K562 (cell line): Measurements from ENCODE around the gene ASPRV1. TPM values are rescaled to one million over a fixed set of nuclear protein-coding genes. Genes with fewer than 3 reads are reported as not detected.
A peak's percentile ranks its signal among the peaks of the same experiment; 100 is the strongest.

Experiments used
- ATAC-seq: fragments of 200-7000 bp; cut with Tn5 transposase; 3 replicates; pipeline ENCODE4 v1.9.1; 2020; ENCODE audit warnings: moderate library complexity
- BruUV-seq: library from RNA; stranded (reverse); fragments of 400-500 nt; replicated peaks from 2 replicates; lab custom pipeline; 2021; lab: Mats Ljungman, UMichigan
- CTCF ChIA-PET: fragments of 300-600 bp; formaldehyde crosslinking; extraction: SDS; loops from one replicate; lab custom pipeline; 2021; ENCODE audit warnings: low intra/inter-chr PET ratio; lab: Yijun Ruan, JAX
- POLR2A ChIA-PET: fragments of 300-600, 350-650 bp; sonication (Branson Sonifier 250); formaldehyde crosslinking; extraction: SDS; loops from one replicate; lab custom pipeline; 2021; ENCODE audit warnings: antibody characterized with exemption, inconsistent platforms; lab: Yijun Ruan, JAX
- DNase-seq, 4 experiments: peaks; one replicate each; pipeline versions ENCODE4 v3.0.0 to v3.0.0-alpha.2; 2011 to 2018; ENCODE audit warnings: low spot score in 3 of 4, mixed read lengths in 3 of 4; ENCODE audit errors: extremely low read depth in 1 of 4
- FAIRE-seq: peaks from 2 replicates; lab custom pipeline; 2011; peaks lifted over from hg19 to GRCh38; lab: Jason Lieb, UNC
- H2AFZ ChIP-seq: 2 replicates; pipeline ENCODE4 v1.6.0; 2011; ENCODE audit warnings: low read depth, low read length, control low read depth, inconsistent platforms
- H3K27ac ChIP-seq: fragments of 200-600 bp; 3 replicates; pipeline ENCODE4 v1.8.0; 2011; ENCODE audit warnings: low read depth, mild to moderate bottlenecking, control low read depth, inconsistent platforms, low read length, moderate library complexity, mixed read lengths; ENCODE audit errors: extremely low read depth
- H3K27me3 ChIP-seq, 2 experiments: fragments of 300-600 bp in 1 of 2; 2 replicates in 1 of 2; 3 replicates in 1 of 2; pipeline versions ENCODE4 v1.6.0 to v1.8.0; 2011; ENCODE audit warnings: inconsistent platforms in 2 of 2, low read length in 2 of 2, mild to moderate bottlenecking in 1 of 2, mixed read lengths in 1 of 2, moderate library complexity in 1 of 2; ENCODE audit not compliant: control insufficient read depth in 2 of 2, insufficient read depth in 2 of 2
- H3K36me3 ChIP-seq: fragments of 300-600 bp; 3 replicates; pipeline ENCODE4 v1.8.0; 2011; ENCODE audit warnings: mild to moderate bottlenecking, low read length, inconsistent platforms; ENCODE audit not compliant: control insufficient read depth, insufficient read depth
- H3K4me1 ChIP-seq, 2 experiments: fragments of 200-600 bp in 1 of 2; replicated peaks in 1 of 2; 2 replicates in 1 of 2; 3 replicates in 1 of 2; pipeline versions ENCODE4 v1.5.1 to v1.8.0; 2011; ENCODE audit warnings: inconsistent platforms in 2 of 2, low read length in 2 of 2, mild to moderate bottlenecking in 1 of 2, mixed read lengths in 1 of 2, moderate library complexity in 1 of 2; ENCODE audit not compliant: control insufficient read depth in 2 of 2, insufficient read depth in 2 of 2
- H3K4me2 ChIP-seq: 2 replicates; pipeline ENCODE4 v1.6.1; 2011; ENCODE audit warnings: low read length, control low read depth, inconsistent platforms, mixed read lengths; ENCODE audit not compliant: insufficient read depth
- H3K4me3 ChIP-seq: fragments of 200-600 bp; sonication (generic), shearing (Covaris generic); 2 replicates; pipeline ENCODE4 v1.5.1; 2016; ENCODE audit warnings: control low read depth, inconsistent platforms
- H3K79me2 ChIP-seq: fragments of 200-600 bp; 3 replicates; pipeline ENCODE4 v1.8.0; 2011; ENCODE audit warnings: low read length, inconsistent platforms; ENCODE audit not compliant: control insufficient read depth, insufficient read depth
- H3K9ac ChIP-seq, 2 experiments: 2 replicates each; pipeline versions ENCODE4 v1.6.0 to v1.6.1; 2011; ENCODE audit warnings: low read depth in 2 of 2, low read length in 2 of 2, control low read depth in 1 of 2, inconsistent platforms in 1 of 2, mild to moderate bottlenecking in 1 of 2, mixed read lengths in 1 of 2; ENCODE audit not compliant: insufficient read depth in 1 of 2
- H3K9me1 ChIP-seq: one replicate; pipeline ENCODE4 v1.6.0; 2011; ENCODE audit warnings: inconsistent platforms, mild to moderate bottlenecking, low read length, moderate library complexity; ENCODE audit not compliant: control insufficient read depth, insufficient read depth
- H3K9me3 ChIP-seq: replicated peaks from 2 replicates; pipeline ENCODE4 v1.5.1; 2011; ENCODE audit warnings: low read depth, low read length, inconsistent platforms; ENCODE audit not compliant: control insufficient read depth, insufficient read depth
- H4K20me1 ChIP-seq: replicated peaks from 2 replicates; pipeline ENCODE4 v1.6.1; 2011; ENCODE audit warnings: low read length, inconsistent platforms, mixed read lengths; ENCODE audit not compliant: control insufficient read depth, insufficient read depth
- CCAR2 ChIP-seq: fragments of 200-400 bp; formaldehyde crosslinking; IDR thresholded peaks from 2 replicates; pipeline ENCODE4 v1.6.1; 2017; ENCODE audit warnings: mild to moderate bottlenecking, low read depth, low read length
- ELF2 ChIP-seq: fragments of 250-450 bp; sonication (Bioruptor Pico); IDR thresholded peaks from 2 replicates; pipeline ENCODE4 v1.5.0; 2021; ENCODE audit warnings: mild to moderate bottlenecking
- ELK1 ChIP-seq: sonication (generic); formaldehyde crosslinking; IDR thresholded peaks from 2 replicates; pipeline ENCODE4 v1.8.1; 2022; ENCODE audit warnings: missing genetic modification reagents
- ESRRB ChIP-seq: fragments of 250-450 bp; sonication (Bioruptor Pico); IDR thresholded peaks from 2 replicates; pipeline ENCODE4 v1.5.0; 2020; ENCODE audit warnings: mild to moderate bottlenecking, moderate library complexity, borderline replicate concordance
- FOSL1 ChIP-seq: fragments of 200-800 bp; sonication (Bioruptor generic); conservative IDR thresholded peaks from 2 replicates; pipeline ENCODE4 v1.6.1; 2016; ENCODE audit warnings: missing genetic modification characterization, missing compliant biosample characterization
- HDGF ChIP-seq: fragments of 450-650 bp; IDR thresholded peaks from 2 replicates; pipeline ENCODE4 v1.6.1; 2016
- KLF10 ChIP-seq: fragments of 250-450 bp; sonication (Bioruptor Pico); IDR thresholded peaks from 2 replicates; pipeline ENCODE4 v1.6.1; 2021; ENCODE audit warnings: matching md5 sums
- MCM3 ChIP-seq: fragments of 450-650 bp; IDR thresholded peaks from 2 replicates; pipeline ENCODE4 v1.6.1; 2016
- NONO ChIP-seq, 2 experiments: fragments of 200-400 bp in 1 of 2; fragments of 450-650 bp in 1 of 2; formaldehyde crosslinking in 1 of 2; IDR thresholded peaks; 2 replicates each; pipeline ENCODE4 v1.6.1; 2017; ENCODE audit warnings: low read depth in 2 of 2, mild to moderate bottlenecking in 2 of 2, moderate library complexity in 2 of 2, low read length in 1 of 2
- PYGO2 ChIP-seq: fragments of 450-650 bp; IDR thresholded peaks from 2 replicates; pipeline ENCODE4 v1.6.1; 2016; ENCODE audit warnings: mild to moderate bottlenecking, missing genetic modification characterization, moderate library complexity, missing compliant biosample characterization
- RAD21 ChIP-seq, 2 experiments: fragments of 250-450 bp in 1 of 2; fragments of 450-650 bp in 1 of 2; sonication (Bioruptor Pico) in 1 of 2; formaldehyde crosslinking in 1 of 2; IDR thresholded peaks in 1 of 2; conservative IDR thresholded peaks in 1 of 2; 2 replicates each; pipeline versions ENCODE4 v1.4.0 to v1.8.0; 2020 to 2022; ENCODE audit warnings: mild to moderate bottlenecking in 2 of 2, moderate library complexity in 1 of 2
- RBM14 ChIP-seq: fragments of 200-400 bp; formaldehyde crosslinking; IDR thresholded peaks from 2 replicates; pipeline ENCODE4 v1.6.1; 2018; ENCODE audit warnings: low read depth, mild to moderate bottlenecking, low read length, moderate library complexity, borderline replicate concordance; ENCODE audit not compliant: insufficient read depth
- RBM39 ChIP-seq: fragments of 200-400 bp; formaldehyde crosslinking; optimal IDR thresholded peaks from 2 replicates; pipeline ENCODE3; 2018; ENCODE audit warnings: low read depth, low read length
- TCF15 ChIP-seq: fragments of 250-450 bp; sonication (Bioruptor Pico); IDR thresholded peaks from 2 replicates; pipeline ENCODE4 v1.8.0; 2022; ENCODE audit warnings: moderate library complexity, mild to moderate bottlenecking, inconsistent platforms
- YBX1 ChIP-seq: fragments of 450-650 bp; IDR thresholded peaks from 2 replicates; pipeline ENCODE4 v1.7.1; 2016; ENCODE audit warnings: mild to moderate bottlenecking
- ZNF551 ChIP-seq: fragments of 250-450 bp; sonication (Bioruptor Pico); IDR thresholded peaks from 2 replicates; pipeline ENCODE4 v1.5.0; 2021; ENCODE audit warnings: mild to moderate bottlenecking, moderate library complexity
- ZNF699 ChIP-seq: fragments of 250-450 bp; sonication (Bioruptor Pico); IDR thresholded peaks from 2 replicates; pipeline ENCODE4 v1.8.0; 2021; ENCODE audit warnings: mild to moderate bottlenecking, moderate library complexity; ENCODE audit not compliant: insufficient replicate concordance
- ZNF77 ChIP-seq: fragments of 250-450 bp; sonication (Bioruptor Pico); IDR thresholded peaks from 2 replicates; pipeline ENCODE4 v1.5.0; 2020
- WGBS: fragments of 100-300 bp; shearing (Covaris generic); methylation state at CpG from one replicate; pipeline ENCODE4 v1.1.6; 2016; ENCODE audit warnings: low coverage, mixed read lengths; ENCODE audit not compliant: insufficient coverage; ENCODE audit errors: missing lambda C conversion rate; 5-methylcytosine and 5-hydroxymethylcytosine counted together
- in situ Hi-C: fragments of 300-500 bp; cut with MboI; formaldehyde crosslinking; loops from 4 replicates; pipeline ENCODE4 v1.15.0; 2018; ENCODE audit warnings: inconsistent platforms, mixed read lengths
- intact Hi-C: fragments of 100-400 bp; cut with micrococcal nuclease; formaldehyde crosslinking; loops from 2 replicates; pipeline ENCODE4 v1.14.2; 2022
- polyA plus RNA-seq, 8 experiments: library from polyadenylated mRNA; depleted of rRNA in 4 of 8; stranded (reverse) in 5 of 8; unstranded in 3 of 8; fragments of >200 nt; fragmentation: Nextera tagmentation in 2 of 8; fragmentation: Illumina TruSeq in 1 of 8; extraction: Ambion mirVana in 2 of 8; extraction: Trizol in 1 of 8; gene quantifications; 2 replicates each; pipeline versions ENCODE4 v1.2.1 to v1.2.3, GENCODE V29; 2011 to 2014; ENCODE audit warnings: inconsistent platforms in 1 of 8, missing spikeins in 1 of 8
- total RNA-seq, 7 experiments: library from RNA; depleted of rRNA in 6 of 7; stranded (reverse); fragments of >200 nt in 6 of 7; fragmentation: Illumina TruSeq in 2 of 7; extraction: Trizol in 2 of 7; gene quantifications; 2 replicates each; pipeline versions ENCODE4 v1.2.1 to v1.2.3, GENCODE V29; 2011 to 2021; ENCODE audit warnings: low replicate concordance in 1 of 7
- TF ChIP-seq, protein P1 (sequence below): sonication (generic); formaldehyde crosslinking; IDR thresholded peaks from 2 replicates; pipeline ENCODE4 v1.8.0; 2022; ENCODE audit warnings: mild to moderate bottlenecking, missing genetic modification reagents

The ASPRV1 gene
- total and polyA plus RNA-seq, 9 of the 15 experiments (the other 6 are each of a cell fraction or from before 2014, with no cell fraction given), result 0.17 to 0.72 (median 0.47) TPM; not detected in 1

- Histone ChIP-seq H3K4me1 (peaks cover 21 to 44% of the 10 kb centered on the region in 2 experiments), H3K9me3 (no peaks in the 10 kb centered on the region), H3K9me1 (no peaks in the 10 kb centered on the region), H3K79me2 (no peaks in the 10 kb centered on the region), H2AFZ (peak overlapping the region; percentile 89), H3K4me2 (peak overlapping the region; percentile 20), H3K36me3 (peaks cover 20% of the 10 kb centered on the region; the same call in 2 of the 3 replicates), H4K20me1 (no peaks in the 10 kb centered on the region), H3K9ac (peak overlapping the region; percentile 56; a peak in 3 of 4 replicates), H3K4me3 (no peak overlapping the region), H3K27me3 (no peaks in the 10 kb centered on the region), H3K27ac (peak overlapping the region; percentile 54)
- intact Hi-C loops (no loop called here), in situ Hi-C loops (no loop called here)
- ATAC-seq, result peak; percentile 72
- BruUV-seq, result no TSS peak
- peak in 2 of 4 experiments; percentile 61 to 67 for DNase-seq
- peak; percentile 88 for FAIRE-seq
- ChIA-PET CTCF (no interaction called here), POLR2A (interaction anchor here (0.5 to 1.6 kb wide), 11 partner anchors 8 to 347 kb away, joined by 3 to 8 read pairs (median 3); partner anchors contain the start of gene SNRPG)
- 25% methylated on average over 13 of the region's 13 CpGs for WGBS
- TF ChIP-seq ZNF77 (CRISPR knock-in tag), result no peak
- no peak for TF ChIP-seq HDGF
- no peak for TF ChIP-seq ZNF699
- TF ChIP-seq TCF15 (CRISPR knock-in tag), result no peak
- TF ChIP-seq KLF10, result no peak
- no peak for TF ChIP-seq NONO (IDR thresholded peaks at IDR 0.05; ENCODE audit: low read depth in 2 of 2, low read length in 1 of 2)
- TF ChIP-seq, protein P1, sequence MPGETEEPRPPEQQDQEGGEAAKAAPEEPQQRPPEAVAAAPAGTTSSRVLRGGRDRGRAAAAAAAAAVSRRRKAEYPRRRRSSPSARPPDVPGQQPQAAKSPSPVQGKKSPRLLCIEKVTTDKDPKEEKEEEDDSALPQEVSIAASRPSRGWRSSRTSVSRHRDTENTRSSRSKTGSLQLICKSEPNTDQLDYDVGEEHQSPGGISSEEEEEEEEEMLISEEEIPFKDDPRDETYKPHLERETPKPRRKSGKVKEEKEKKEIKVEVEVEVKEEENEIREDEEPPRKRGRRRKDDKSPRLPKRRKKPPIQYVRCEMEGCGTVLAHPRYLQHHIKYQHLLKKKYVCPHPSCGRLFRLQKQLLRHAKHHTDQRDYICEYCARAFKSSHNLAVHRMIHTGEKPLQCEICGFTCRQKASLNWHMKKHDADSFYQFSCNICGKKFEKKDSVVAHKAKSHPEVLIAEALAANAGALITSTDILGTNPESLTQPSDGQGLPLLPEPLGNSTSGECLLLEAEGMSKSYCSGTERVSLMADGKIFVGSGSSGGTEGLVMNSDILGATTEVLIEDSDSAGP (CRISPR knock-in tag), result no peak
- no peak for TF ChIP-seq ESRRB (CRISPR knock-in tag)
- TF ChIP-seq RBM39, result no peak
- peak; percentile 86 for TF ChIP-seq FOSL1 (tag)
- TF ChIP-seq PYGO2 (tag), result no peak
- TF ChIP-seq ELK1 (CRISPR knock-in tag), result no peak
- no peak; a peak in 2 of 4 replicates for TF ChIP-seq RAD21 (CRISPR knock-in tag; conservative IDR thresholded peaks at IDR 0.05 in 1 of 2, IDR thresholded peaks at IDR 0.05 in 1 of 2)
- TF ChIP-seq MCM3, result no peak
- no peak for TF ChIP-seq ZNF551 (CRISPR knock-in tag)
- TF ChIP-seq ELF2 (CRISPR knock-in tag), result no peak
- no peak for TF ChIP-seq CCAR2
- no peak for TF ChIP-seq YBX1
- TF ChIP-seq RBM14, result no peak
Observed at GRCh38 chr2:69946351-69947324, 14.8 kb downstream of the ASPRV1 start.
